HepG2 (cell line): ENCODE results near the gene CDH12. TPM values are rescaled to one million over a fixed set of nuclear protein-coding genes. Genes with fewer than 3 reads are reported as not detected.

Experiments
- ATAC-seq: fragments of 200-7000 bp; cut with Tn5 transposase; 3 replicates; pipeline ENCODE4 v1.9.1; 2020; ENCODE audit warnings: mild to moderate bottlenecking, moderate library complexity
- BruUV-seq: library from RNA; stranded (reverse); fragments of 400-500 nt; replicated peaks from 2 replicates; lab custom pipeline; 2021; lab: Mats Ljungman, UMichigan
- CTCF ChIA-PET: fragments of 300-600 bp; formaldehyde crosslinking; extraction: SDS; loops from one replicate; lab custom pipeline; 2021; ENCODE audit warnings: low total read pairs, inconsistent platforms, low intra/inter-chr PET ratio; lab: Yijun Ruan, JAX
- POLR2A ChIA-PET: fragments of 350-600 bp; sonication (Branson Sonifier 250); formaldehyde crosslinking; loops from one replicate; lab custom pipeline; 2020; ENCODE audit warnings: antibody characterized with exemption, inconsistent platforms; lab: Yijun Ruan, JAX
- DNase-seq: peaks from one replicate; pipeline ENCODE4 v3.0.0-alpha.2; 2015; ENCODE audit warnings: low spot score
- FAIRE-seq: peaks from 3 replicates; lab custom pipeline; 2011; peaks lifted over from hg19 to GRCh38; lab: Jason Lieb, UNC
- H2AFZ ChIP-seq: one replicate; pipeline ENCODE4 v1.6.1; 2011; ENCODE audit warnings: low read length, inconsistent platforms
- H3K27ac ChIP-seq: fragments of 300-600 bp; 3 replicates; pipeline ENCODE4 v1.8.0; 2011; ENCODE audit warnings: mixed run types, mild to moderate bottlenecking, mixed read lengths, low read length, inconsistent platforms; ENCODE audit not compliant: insufficient read depth; ENCODE audit errors: extremely low read length
- H3K27me3 ChIP-seq, 2 experiments: fragments of 200-600 bp in 1 of 2; 2 replicates in 1 of 2; 3 replicates in 1 of 2; pipeline versions ENCODE4 v1.6.0 to v1.8.0; 2011; ENCODE audit warnings: low read length in 2 of 2, mild to moderate bottlenecking in 2 of 2, moderate library complexity in 2 of 2, inconsistent platforms in 1 of 2; ENCODE audit not compliant: insufficient read depth in 2 of 2, control insufficient read depth in 1 of 2
- H3K36me3 ChIP-seq, 2 experiments: fragments of 200-600 bp in 1 of 2; replicated peaks in 1 of 2; 2 replicates in 1 of 2; 3 replicates in 1 of 2; pipeline versions ENCODE4 v1.5.1 to v1.8.0; 2011; ENCODE audit warnings: low read length in 2 of 2, inconsistent platforms in 1 of 2; ENCODE audit not compliant: insufficient read depth in 2 of 2, control insufficient read depth in 1 of 2
- H3K4me1 ChIP-seq: 2 replicates; pipeline ENCODE4 v1.5.1; 2012; ENCODE audit warnings: low read length, inconsistent platforms; ENCODE audit not compliant: insufficient read depth
- H3K4me2 ChIP-seq: 2 replicates; pipeline ENCODE4 v1.6.0; 2011; ENCODE audit warnings: low read depth, low read length, inconsistent platforms
- H3K4me3 ChIP-seq, 3 experiments: fragments of 200-600 bp in 1 of 3; sonication (generic), shearing (Covaris generic) in 1 of 3; replicated peaks in 1 of 3; 2 replicates each; pipeline ENCODE4 v1.5.1; 2011 to 2016; ENCODE audit warnings: low read length in 3 of 3, inconsistent platforms in 2 of 3, low read depth in 2 of 3, mild to moderate bottlenecking in 2 of 3, control low read depth in 1 of 3, mixed read lengths in 1 of 3; ENCODE audit not compliant: insufficient read depth in 1 of 3
- H3K79me2 ChIP-seq: one replicate; pipeline ENCODE4 v1.6.1; 2011; ENCODE audit warnings: low read length, inconsistent platforms; ENCODE audit not compliant: insufficient read depth
- H3K9ac ChIP-seq: 2 replicates; pipeline ENCODE4 v1.6.0; 2011; ENCODE audit warnings: mild to moderate bottlenecking, low read depth, low read length, inconsistent platforms; ENCODE audit not compliant: insufficient read depth
- H3K9me3 ChIP-seq: 2 replicates; pipeline ENCODE4 v1.5.1; 2012; ENCODE audit warnings: mild to moderate bottlenecking, low read length
- H4K20me1 ChIP-seq: 2 replicates; pipeline ENCODE4 v1.6.0; 2011; ENCODE audit warnings: inconsistent platforms, mild to moderate bottlenecking, low read length, moderate library complexity; ENCODE audit not compliant: insufficient read depth
- CBX1 ChIP-seq: IDR thresholded peaks from one replicate; pipeline ENCODE4 v1.6.1; 2016; ENCODE audit warnings: antibody characterized with exemption, low read depth
- PAF1 ChIP-seq: IDR thresholded peaks from 2 replicates; pipeline ENCODE4 v1.6.1; 2016; ENCODE audit warnings: missing genetic modification reagents, missing compliant biosample characterization
- SRSF9 ChIP-seq: fragments of 200-400 bp; formaldehyde crosslinking; IDR thresholded peaks from 2 replicates; pipeline ENCODE4 v1.6.1; 2018; ENCODE audit warnings: borderline replicate concordance, mild to moderate bottlenecking, low read depth, low read length; ENCODE audit not compliant: insufficient read depth, poor library complexity, severe bottlenecking
- TAF1 ChIP-seq: sonication (generic); formaldehyde crosslinking; IDR thresholded peaks from 2 replicates; pipeline ENCODE4 v1.4.0; 2020; ENCODE audit warnings: missing genetic modification reagents
- ZBTB42 ChIP-seq: sonication (generic); formaldehyde crosslinking; IDR thresholded peaks from 2 replicates; pipeline ENCODE4 v1.5.0; 2020; ENCODE audit warnings: mild to moderate bottlenecking, missing genetic modification reagents
- ZFP62 ChIP-seq: sonication (generic); formaldehyde crosslinking; IDR thresholded peaks from 2 replicates; pipeline ENCODE4 v1.4.0; 2020; ENCODE audit warnings: missing genetic modification reagents
- ZNF432 ChIP-seq: sonication (generic); formaldehyde crosslinking; IDR thresholded peaks from 2 replicates; pipeline ENCODE4 v1.5.0; 2020; ENCODE audit warnings: missing genetic modification reagents, mild to moderate bottlenecking, borderline replicate concordance
- ZNF558 ChIP-seq: sonication (generic); formaldehyde crosslinking; IDR thresholded peaks from 2 replicates; pipeline ENCODE4 v1.9.0; 2022; ENCODE audit warnings: mild to moderate bottlenecking, missing genetic modification reagents, borderline replicate concordance
- WGBS: methylation state at CpG from one replicate; pipeline ENCODE4 v1.1.6; 2017; ENCODE audit warnings: low lambda C conversion rate; 5-methylcytosine and 5-hydroxymethylcytosine counted together
- in situ Hi-C: cut with HindIII; loops from 2 replicates; pipeline ENCODE4 v1.10.0; 2017; ENCODE audit warnings: low pct_unique_long_range_greater_than_20kb; ENCODE audit not compliant: extremely low pct_ligation_motif_present
- intact Hi-C: fragments of 100-400 bp; cut with micrococcal nuclease; formaldehyde crosslinking; loops from one replicate; pipeline ENCODE4 v1.10.0; 2022; ENCODE audit not compliant: unreplicated experiment
- polyA plus RNA-seq, 8 experiments: library from polyadenylated mRNA; depleted of rRNA in 3 of 8; stranded (reverse) in 7 of 8; unstranded in 1 of 8; fragments of >200 nt; fragmentation: Illumina TruSeq in 4 of 8; extraction: Trizol in 4 of 8; gene quantifications; 2 replicates each; pipeline versions ENCODE4 v1.2.1 to v1.2.3, GENCODE V29; 2011 to 2016; ENCODE audit warnings: low read depth in 4 of 8, missing spikeins in 1 of 8, mixed read lengths in 1 of 8; ENCODE audit not compliant: insufficient read depth in 1 of 8
- total RNA-seq, 5 experiments: library from RNA; depleted of rRNA; stranded (reverse); fragments of >200 nt; fragmentation: Illumina TruSeq; extraction: Trizol; gene quantifications; 2 replicates each; pipeline ENCODE4 v1.2.3, GENCODE V29; 2016; ENCODE audit warnings: low read depth in 1 of 5
- TF ChIP-seq, protein P1 (sequence below): IDR thresholded peaks from 2 replicates; pipeline ENCODE4 v1.6.1; 2016; ENCODE audit warnings: missing biosample characterization, missing genetic modification reagents, low read depth
- TF ChIP-seq, protein P2 (sequence below): sonication (generic); formaldehyde crosslinking; IDR thresholded peaks from 2 replicates; pipeline ENCODE4 v1.8.0; 2022; ENCODE audit warnings: missing genetic modification reagents, mild to moderate bottlenecking, inconsistent platforms, borderline replicate concordance

Gene CDH12
- total and polyA plus RNA-seq, 2 of the 13 experiments (the other 11 are each of a cell fraction or from before 2014, with no cell fraction given) = not detected

DNA sequence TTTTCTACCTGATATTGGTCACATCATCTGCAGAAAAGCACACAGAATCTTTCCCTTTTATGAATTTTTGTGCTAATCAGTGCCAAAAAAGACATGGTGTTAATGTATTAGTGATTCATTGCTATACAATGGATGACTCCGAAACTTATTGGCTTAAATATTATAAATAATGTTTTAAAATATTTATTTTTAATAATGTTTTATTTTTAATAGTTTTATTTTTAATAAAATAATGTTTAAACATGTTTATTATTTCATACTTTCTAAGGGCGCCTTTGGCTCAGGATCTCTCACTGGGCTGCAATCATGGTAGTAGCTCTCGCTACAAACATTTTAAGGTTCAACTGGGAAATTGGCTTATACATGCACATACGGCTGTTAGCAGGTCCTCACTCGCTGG lies 65.7 kb downstream of the CDH12 start:
- intact Hi-C loops = no loop called here
- H3K27me3 ChIP-seq = no peaks in the 10 kb centered on the region
- DNase-seq (no peak), ATAC-seq (no peak), FAIRE-seq (no peak)
- H3K36me3 ChIP-seq = no peaks in the 10 kb centered on the region
- H3K9ac ChIP-seq = no peak overlapping the region
- ChIA-PET POLR2A (no interaction called here), CTCF (no interaction called here)
- H3K79me2 ChIP-seq = no peaks in the 10 kb centered on the region
- no peak overlapping the region for H2AFZ ChIP-seq
- H3K4me3 ChIP-seq = no peak overlapping the region
- in situ Hi-C loops = no loop called here
- H3K4me1 ChIP-seq = no peaks in the 10 kb centered on the region
- no TSS peak for BruUV-seq
- H4K20me1 ChIP-seq = no peaks in the 10 kb centered on the region
- H3K27ac ChIP-seq = no peak overlapping the region
- 16% methylated on average over 5 of the region's 5 CpGs for WGBS
- H3K9me3 ChIP-seq = peaks cover 4% of the 10 kb centered on the region; the same call in 1 of the 2 replicates
- TF ChIP-seq ZNF432 (CRISPR knock-in tag) = no peak
- no peak for TF ChIP-seq TAF1 (CRISPR knock-in tag)
- TF ChIP-seq, protein P1, sequence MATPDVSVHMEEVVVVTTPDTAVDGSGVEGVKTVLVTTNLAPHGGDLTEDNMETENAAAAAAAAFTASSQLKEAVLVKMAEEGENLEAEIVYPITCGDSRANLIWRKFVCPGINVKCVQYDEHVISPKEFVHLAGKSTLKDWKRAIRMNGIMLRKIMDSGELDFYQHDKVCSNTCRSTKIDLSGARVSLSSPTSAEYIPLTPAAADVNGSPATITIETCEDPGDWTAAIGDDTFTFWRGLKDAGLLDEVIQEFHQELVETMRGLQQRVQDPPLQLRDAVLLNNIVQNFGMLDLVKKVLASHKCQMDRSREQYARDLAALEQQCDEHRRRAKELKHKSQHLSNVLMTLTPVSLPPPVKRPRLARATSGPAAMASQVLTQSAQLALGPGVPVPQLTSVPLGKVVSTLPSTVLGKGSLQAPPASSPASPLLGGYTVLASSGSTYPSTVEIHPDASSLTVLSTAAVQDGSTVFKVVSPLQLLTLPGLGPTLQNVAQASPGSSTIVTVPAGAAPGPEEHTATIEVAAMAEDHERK (CRISPR knock-in tag) = no peak
- TF ChIP-seq ZFP62 = no peak
- no peak for TF ChIP-seq CBX1
- TF ChIP-seq, protein P2, sequence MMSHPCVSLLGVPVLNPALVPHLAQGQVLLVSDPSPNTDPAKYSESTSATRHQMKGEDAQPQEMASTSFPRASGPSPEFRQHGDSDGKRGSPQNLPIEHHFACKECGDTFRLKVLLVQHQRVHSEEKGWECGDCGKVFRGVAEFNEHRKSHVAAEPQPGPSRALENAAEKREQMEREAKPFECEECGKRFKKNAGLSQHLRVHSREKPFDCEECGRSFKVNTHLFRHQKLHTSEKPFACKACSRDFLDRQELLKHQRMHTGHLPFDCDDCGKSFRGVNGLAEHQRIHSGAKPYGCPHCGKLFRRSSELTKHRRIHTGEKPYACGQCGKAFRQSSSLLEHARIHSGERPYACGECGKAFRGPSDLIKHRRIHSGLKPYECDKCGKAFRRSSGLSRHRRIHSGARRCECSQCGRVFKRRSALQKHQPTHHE (CRISPR knock-in tag) = no peak
- TF ChIP-seq PAF1 (CRISPR knock-in tag) = no peak
- no peak for TF ChIP-seq ZBTB42 (CRISPR knock-in tag)
- TF ChIP-seq ZNF558 (CRISPR knock-in tag) = no peak
- TF ChIP-seq SRSF9 = no peak
- no peak overlapping the region for H3K4me2 ChIP-seq
